ENCODE data around the gene MCF2L2. TPM values are rescaled to one million over a fixed set of nuclear protein-coding genes. Genes with fewer than 3 reads are reported as not detected.

The MCF2L2 gene
- total and polyA plus RNA-seq, 2 of the 13 experiments (the other 11 are each of a cell fraction or from before 2014, with no cell fraction given) = not detected

- no peak for TF ChIP-seq HOXD1 (CRISPR knock-in tag; IDR thresholded peaks at IDR 0.05)
- no peak for TF ChIP-seq MBNL3 (CRISPR knock-in tag; conservative IDR thresholded peaks at IDR 0.05)
- no peak for TF ChIP-seq ARHGAP35 (CRISPR knock-in tag; IDR thresholded peaks at IDR 0.05; ENCODE audit: borderline replicate concordance)
- TF ChIP-seq GLMP (CRISPR knock-in tag; IDR thresholded peaks at IDR 0.05; ENCODE audit: borderline replicate concordance) = no peak
Observed at GRCh38 chr3:183262875-183263378, 165.5 kb downstream of the MCF2L2 start (continued).

DNA sequence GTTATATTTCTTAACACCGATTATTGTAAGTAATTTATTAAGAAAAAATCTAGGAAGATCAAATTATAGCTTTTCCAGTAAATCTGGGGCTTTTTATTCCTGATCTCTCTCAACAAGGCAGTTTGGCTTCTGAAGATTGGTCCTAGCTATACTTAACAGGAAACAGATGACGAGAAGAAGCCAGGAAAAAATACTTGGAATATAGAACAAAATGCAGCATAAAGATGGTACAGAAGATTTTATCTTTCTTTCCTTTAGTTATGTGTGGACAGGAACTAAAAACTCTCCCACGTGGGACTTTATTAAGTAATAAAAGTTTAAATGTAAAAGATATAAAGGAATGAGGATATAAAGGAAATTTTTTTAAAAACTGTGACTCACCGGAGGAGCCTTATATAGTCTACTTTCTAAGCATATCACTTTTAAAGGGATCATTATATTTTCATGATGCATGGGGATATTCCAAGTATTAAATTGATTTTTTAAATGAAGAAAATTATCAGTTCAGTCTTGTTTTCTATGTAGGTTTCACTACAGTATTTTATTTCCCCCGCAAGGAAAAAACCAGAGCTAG lies 167.2 kb downstream of the MCF2L2 start:
- no peak overlapping the region for H3K4me3 ChIP-seq (replicated peaks in 1 of 3; ENCODE audit: insufficient read depth in 1 of 3, low read depth in 2 of 3, low read length in 3 of 3)
- in situ Hi-C loops (cut with HindIII; ENCODE audit: extremely low pct_ligation_motif_present, low pct_unique_long_range_greater_than_20kb) (no loop called here), intact Hi-C loops (cut with micrococcal nuclease; ENCODE audit: unreplicated experiment) (no loop called here)
- DNase-seq (ENCODE audit: low spot score) = no peak
- no peak overlapping the region for H2AFZ ChIP-seq (ENCODE audit: low read length)
- no peak for ATAC-seq
- H3K9ac ChIP-seq (ENCODE audit: insufficient read depth, low read depth, low read length) = no peak overlapping the region
- no peaks in the 10 kb centered on the region for H3K79me2 ChIP-seq (ENCODE audit: insufficient read depth, low read length)
- H3K4me2 ChIP-seq (ENCODE audit: low read depth, low read length) = no peak overlapping the region
- H3K27ac ChIP-seq (ENCODE audit: extremely low read length, insufficient read depth, low read length) = no peak overlapping the region
- peaks cover 3 to 28% of the 10 kb centered on the region in 2 experiments; a peak in 4 of 5 replicates for H3K27me3 ChIP-seq (ENCODE audit: control insufficient read depth in 1 of 2, insufficient read depth in 2 of 2, low read length in 2 of 2)
- H3K9me3 ChIP-seq (ENCODE audit: low read length) = no peaks in the 10 kb centered on the region
- CTCF ChIA-PET (ENCODE audit: low intra/inter-chr PET ratio, low total read pairs) = no interaction called here
- no peaks in the 10 kb centered on the region for H3K36me3 ChIP-seq (replicated peaks in 1 of 2; ENCODE audit: control insufficient read depth in 1 of 2, insufficient read depth in 2 of 2, low read length in 2 of 2)
- FAIRE-seq = no peak
- POLR2A ChIA-PET = no interaction called here
- no TSS peak for BruUV-seq (replicated peaks)
- WGBS (ENCODE audit: low lambda C conversion rate) = 43% methylated on average over 5 of the region's 5 CpGs
- H3K4me1 ChIP-seq (ENCODE audit: insufficient read depth, low read length) = peaks cover 8% of the 10 kb centered on the region
- no peaks in the 10 kb centered on the region for H4K20me1 ChIP-seq (ENCODE audit: insufficient read depth, low read length)
- TF ChIP-seq BRCA1 (CRISPR knock-in tag; IDR thresholded peaks at IDR 0.05) = no peak
- TF ChIP-seq SP5 (CRISPR knock-in tag; IDR thresholded peaks at IDR 0.05; ENCODE audit: borderline replicate concordance, low read depth) = no peak

Data from HepG2 (cell line).